ENCODE data around the gene PRAMEF33.
"Not testable (repeated sequence)": the region's sequence is repeated elsewhere in the genome, so short reads cannot be mapped to it uniquely, and the experiment has no call there.

GRCh38 chr1:13354475-13354874, 51.1 kb downstream of the PRAMEF33 start:
- TF ChIP-seq CTCF (conservative IDR thresholded peaks at IDR 0.05; ENCODE audit: low read length); EZH2phosphoT487 (IDR thresholded peaks at IDR 0.05; ENCODE audit: borderline replicate concordance): not testable (repeated sequence)

Data from Loucy (cell line).